GM12891 (cell line): ENCODE measurements around the gene NAGPA.

Source experiments
- POLR2A ChIP-seq: IDR thresholded peaks from 2 replicates; pipeline ENCODE4 v1.6.1; 2011; ENCODE audit warnings: low read depth, low read length, control low read depth
- POLR2AphosphoS5 ChIP-seq: IDR thresholded peaks from 2 replicates; pipeline ENCODE4 v1.6.1; 2011; ENCODE audit warnings: low read depth, low read length, control low read depth
- SPI1 ChIP-seq: IDR thresholded peaks from 2 replicates; pipeline ENCODE4 v1.6.1; 2011; ENCODE audit warnings: low read depth, low read length, control low read depth
- TAF1 ChIP-seq: IDR thresholded peaks from 2 replicates; pipeline ENCODE4 v1.6.1; 2011; ENCODE audit warnings: low read depth, low read length, control low read depth

GRCh38 chr16:5026664-5027063 lies 7.1 kb downstream of the NAGPA start:
- TF ChIP-seq POLR2AphosphoS5 (no peak), POLR2A (no peak), SPI1 (no peak), TAF1 (no peak)
